Suprapubic skin (tissue), 4 donors: ENCODE measurements around the gene IL1RAPL2. TPM values are rescaled to one million over a fixed set of nuclear protein-coding genes. Genes with fewer than 3 reads are reported as not detected.

Source experiments
- DNase-seq, 2 donors: peaks; one replicate each; pipeline ENCODE4 v3.0.0-alpha.2; 2019; ENCODE audit warnings: low spot score in 2 of 2
- H3K27ac ChIP-seq: fragments of 200-600 bp; sonication (generic); one replicate; pipeline ENCODE4 v1.5.1; 2019
- H3K27me3 ChIP-seq: fragments of 200-600 bp; sonication (generic); one replicate; pipeline ENCODE4 v1.5.1; 2019
- H3K36me3 ChIP-seq: fragments of 200-600 bp; sonication (generic); one replicate; pipeline ENCODE4 v1.5.1; 2019
- H3K4me1 ChIP-seq: fragments of 200-600 bp; sonication (generic); one replicate; pipeline ENCODE4 v1.5.1; 2019
- H3K4me3 ChIP-seq: fragments of 200-600 bp; sonication (generic); one replicate; pipeline ENCODE4 v1.5.1; 2019; ENCODE audit warnings: mild to moderate bottlenecking
- H3K9me3 ChIP-seq: fragments of 200-600 bp; sonication (generic); one replicate; pipeline ENCODE4 v1.5.1; 2019
- CTCF ChIP-seq, 2 donors: fragments of 200-600 bp in 1 of 2; fragments of 450-650 bp in 1 of 2; sonication (generic) in 1 of 2; IDR thresholded peaks; one replicate each; pipeline ENCODE4 v1.5.1; 2016 to 2019; ENCODE audit warnings: antibody characterized with exemption in 2 of 2, mild to moderate bottlenecking in 1 of 2, moderate library complexity in 1 of 2
- EP300 ChIP-seq: sonication (generic); formaldehyde crosslinking; IDR thresholded peaks from one replicate; pipeline ENCODE4 v1.6.1; 2017; ENCODE audit warnings: antibody characterized with exemption
- POLR2A ChIP-seq, 2 donors: fragments of 450-650 bp; IDR thresholded peaks; one replicate each; pipeline ENCODE4 v1.6.1; 2017; ENCODE audit warnings: antibody characterized with exemption in 2 of 2, mild to moderate bottlenecking in 2 of 2, moderate library complexity in 2 of 2
- POLR2AphosphoS5 ChIP-seq, 3 donors: sonication (generic); formaldehyde crosslinking; IDR thresholded peaks; one replicate each; pipeline ENCODE4 v1.6.1; 2017; ENCODE audit warnings: antibody characterized with exemption in 3 of 3
- WGBS: methylation state at CpG from one replicate; pipeline ENCODE4 v1.1.5; 2018; 5-methylcytosine and 5-hydroxymethylcytosine counted together
- total RNA-seq, 4 donors: library from RNA; depleted of rRNA; stranded (reverse); fragments of >200 nt; gene quantifications; one replicate each; pipeline ENCODE4 v1.1.0, GENCODE V29; 2016

IL1RAPL2 gene
- total RNA-seq, 4 donors from 2014 or later, result 0.21 to 0.42 (median 0.25) TPM; not detected in 1

DNA sequence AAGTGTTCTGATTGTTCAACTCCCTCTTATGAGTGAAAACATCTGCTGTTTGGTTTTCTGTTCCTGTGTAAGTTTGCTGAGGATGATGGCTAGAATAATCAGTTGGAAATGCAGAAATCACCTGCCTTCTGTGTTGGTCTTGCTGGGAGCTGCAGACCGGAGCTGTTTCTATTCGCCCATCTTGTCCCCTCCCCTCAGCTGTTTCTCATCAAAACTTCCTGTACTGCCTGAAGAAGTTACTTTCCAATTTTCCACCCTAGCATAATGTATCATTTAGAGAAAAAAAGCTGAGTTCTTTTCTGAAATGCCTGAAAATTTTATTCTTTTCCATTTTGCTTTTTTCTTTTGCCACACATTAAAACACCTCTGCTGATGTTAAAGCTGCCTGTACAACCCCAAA lies 486.9 kb downstream of the IL1RAPL2 start:
- no peak for TF ChIP-seq POLR2A (IDR thresholded peaks at IDR 0.05)
- TF ChIP-seq EP300, result no peak
- TF ChIP-seq POLR2AphosphoS5 (IDR thresholded peaks at IDR 0.05), result no peak
- no peak for TF ChIP-seq CTCF (IDR thresholded peaks at IDR 0.05)
- H3K4me3 ChIP-seq, result no peak overlapping the region
- no peaks in the 10 kb centered on the region for H3K9me3 ChIP-seq
- DNase-seq, result no peak
- no peaks in the 10 kb centered on the region for H3K36me3 ChIP-seq
- 41% methylated on average over 2 of the region's 2 CpGs for WGBS
- no peak overlapping the region for H3K27ac ChIP-seq
- H3K27me3 ChIP-seq, result no peaks in the 10 kb centered on the region
- no peaks in the 10 kb centered on the region for H3K4me1 ChIP-seq

DNA sequence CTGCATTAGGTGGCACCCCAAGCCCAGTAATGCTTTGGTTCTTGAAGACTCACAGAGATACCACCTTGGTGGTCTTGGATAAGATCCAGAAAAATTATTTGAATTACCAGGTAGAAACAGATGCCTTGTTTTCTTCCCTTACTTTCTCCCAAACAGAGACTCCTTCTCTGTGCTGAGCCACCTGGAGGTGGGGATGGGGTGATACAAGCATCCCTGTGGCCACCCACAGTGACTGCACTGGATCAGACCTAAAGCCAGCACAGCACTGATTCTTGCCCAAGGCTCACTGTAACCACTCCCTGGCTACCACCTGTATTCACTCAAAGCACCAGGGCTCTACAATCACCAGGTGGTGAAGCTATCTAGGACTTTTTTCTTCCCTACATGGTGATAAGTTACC lies 497.7 kb downstream of the IL1RAPL2 start:
- Histone ChIP-seq H3K27me3 (no peaks in the 10 kb centered on the region), H3K27ac (no peak overlapping the region), H3K9me3 (no peaks in the 10 kb centered on the region), H3K4me1 (no peaks in the 10 kb centered on the region), H3K4me3 (no peak overlapping the region), H3K36me3 (no peaks in the 10 kb centered on the region)
- no peak for DNase-seq
- no peak for TF ChIP-seq EP300
- no peak for TF ChIP-seq POLR2AphosphoS5 (IDR thresholded peaks at IDR 0.05)
- no peak for TF ChIP-seq POLR2A (IDR thresholded peaks at IDR 0.05)
- TF ChIP-seq CTCF (IDR thresholded peaks at IDR 0.05), result no peak

DNA sequence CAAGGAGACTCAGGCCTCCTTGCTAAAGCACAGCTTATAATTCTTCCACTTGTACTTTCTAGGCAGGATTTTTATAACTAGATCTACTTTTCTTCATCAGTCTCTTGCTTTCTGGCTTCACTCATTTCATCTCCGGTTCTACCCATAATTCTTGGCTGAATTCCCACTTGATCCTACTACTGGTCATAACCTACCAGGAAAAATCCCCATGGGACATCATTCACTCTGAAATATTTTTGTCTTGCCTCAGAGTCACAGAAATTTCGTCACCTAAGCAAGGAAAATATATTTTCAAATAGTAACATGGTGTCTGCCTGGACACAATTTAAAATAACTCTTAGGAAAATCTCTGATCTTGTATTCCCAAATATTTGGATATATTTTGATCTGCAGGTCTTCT lies 532.2 kb downstream of the IL1RAPL2 start:
- no peak overlapping the region for H3K27ac ChIP-seq
- no peak overlapping the region for H3K4me3 ChIP-seq
- H3K27me3 ChIP-seq, result no peaks in the 10 kb centered on the region
- DNase-seq, result no peak
- TF ChIP-seq EP300 (no peak), POLR2A (IDR thresholded peaks at IDR 0.05) (no peak), CTCF (IDR thresholded peaks at IDR 0.05) (no peak), POLR2AphosphoS5 (IDR thresholded peaks at IDR 0.05) (no peak)
- no peaks in the 10 kb centered on the region for H3K9me3 ChIP-seq
- H3K36me3 ChIP-seq, result no peaks in the 10 kb centered on the region
- H3K4me1 ChIP-seq, result no peaks in the 10 kb centered on the region
- WGBS, result 43% methylated on average over 2 of the region's 2 CpGs

DNA sequence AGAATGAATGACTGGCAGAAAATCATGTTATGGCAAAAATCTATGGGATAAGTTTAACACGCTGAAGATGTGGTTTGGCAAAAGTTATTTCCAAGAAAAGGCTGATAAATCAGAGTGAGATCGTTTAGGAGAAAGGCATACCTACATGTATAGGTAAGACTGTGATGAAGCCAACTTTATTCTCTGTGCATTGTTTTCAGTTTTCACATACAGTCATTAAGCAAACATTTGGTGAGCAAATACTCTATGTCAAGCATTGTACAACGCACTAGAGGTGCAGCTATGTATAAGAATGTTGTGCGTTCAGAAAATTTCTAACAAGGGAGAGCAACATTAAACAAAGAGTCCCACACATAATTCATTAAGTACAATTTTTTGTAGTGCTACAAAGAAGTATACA lies 532.8 kb downstream of the IL1RAPL2 start:
- H3K27ac ChIP-seq, result no peak overlapping the region
- H3K4me1 ChIP-seq, result no peaks in the 10 kb centered on the region
- no peak overlapping the region for H3K4me3 ChIP-seq
- no peaks in the 10 kb centered on the region for H3K27me3 ChIP-seq
- no peak for DNase-seq
- no peaks in the 10 kb centered on the region for H3K36me3 ChIP-seq
- 63% methylated on average over 4 of the region's 4 CpGs for WGBS
- H3K9me3 ChIP-seq, result no peaks in the 10 kb centered on the region
- TF ChIP-seq EP300 (no peak), POLR2AphosphoS5 (IDR thresholded peaks at IDR 0.05) (no peak), POLR2A (IDR thresholded peaks at IDR 0.05) (no peak), CTCF (IDR thresholded peaks at IDR 0.05) (no peak)

DNA sequence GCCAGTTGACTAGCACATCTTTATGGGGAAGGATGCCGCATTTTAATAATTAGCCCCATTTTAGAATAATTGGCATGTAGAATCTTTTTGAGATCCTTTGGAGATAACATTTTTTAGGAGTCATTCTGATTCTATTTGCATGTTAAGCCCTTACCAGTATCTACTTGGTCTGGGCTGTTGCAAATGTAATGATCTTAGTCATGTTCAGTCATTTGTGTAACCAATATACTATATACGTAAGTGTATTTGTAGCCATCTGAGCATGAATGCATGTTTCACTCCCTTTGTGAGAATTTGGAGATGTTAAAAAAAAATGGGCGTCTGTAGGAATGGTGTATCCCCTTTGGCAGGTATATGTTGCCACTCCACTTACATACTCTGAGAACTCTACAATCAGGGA lies 535.4 kb downstream of the IL1RAPL2 start:
- TF ChIP-seq POLR2AphosphoS5 (IDR thresholded peaks at IDR 0.05) (no peak), POLR2A (IDR thresholded peaks at IDR 0.05) (no peak), CTCF (IDR thresholded peaks at IDR 0.05) (no peak), EP300 (no peak)
- 77% methylated on average over 3 of the region's 3 CpGs for WGBS
- no peak overlapping the region for H3K4me3 ChIP-seq
- no peaks in the 10 kb centered on the region for H3K27me3 ChIP-seq
- no peaks in the 10 kb centered on the region for H3K4me1 ChIP-seq
- DNase-seq, result no peak
- H3K9me3 ChIP-seq, result no peaks in the 10 kb centered on the region
- no peaks in the 10 kb centered on the region for H3K36me3 ChIP-seq
- no peak overlapping the region for H3K27ac ChIP-seq
